Muscle layer of duodenum (tissue), 2 donors: ENCODE data around the gene SGCE.
"Not testable (repeated sequence)": the region's sequence is repeated elsewhere in the genome, so short reads cannot be mapped to it uniquely, and the experiment has no call there.

Experiments used
- H3K27ac ChIP-seq: one replicate; pipeline ENCODE4 v1.7.0; 2013; ENCODE audit warnings: mild to moderate bottlenecking, low read length
- H3K27me3 ChIP-seq: one replicate; pipeline ENCODE4 v1.7.0; 2013; ENCODE audit warnings: low read depth, mild to moderate bottlenecking, control low read depth, low read length
- H3K36me3 ChIP-seq, 2 donors: one replicate each; pipeline ENCODE4 v1.7.0; 2013; ENCODE audit warnings: low read length in 2 of 2, control low read depth in 1 of 2, mild to moderate bottlenecking in 1 of 2; ENCODE audit not compliant: insufficient read depth in 2 of 2, control insufficient read depth in 1 of 2
- H3K4me1 ChIP-seq, 2 donors: one replicate each; pipeline ENCODE4 v1.7.0; 2013; ENCODE audit warnings: low read length in 2 of 2, mild to moderate bottlenecking in 2 of 2, control low read depth in 1 of 2, moderate library complexity in 1 of 2; ENCODE audit not compliant: insufficient read depth in 2 of 2, control insufficient read depth in 1 of 2
- H3K4me3 ChIP-seq, 2 donors: one replicate each; pipeline ENCODE4 v1.7.0; 2013; ENCODE audit warnings: low read length in 2 of 2, low read depth in 1 of 2, mild to moderate bottlenecking in 1 of 2
- H3K9me3 ChIP-seq, 2 donors: one replicate each; pipeline ENCODE4 v1.7.0; 2013; ENCODE audit warnings: low read length in 2 of 2, control low read depth in 1 of 2, mild to moderate bottlenecking in 1 of 2; ENCODE audit not compliant: control insufficient read depth in 1 of 2
- donor health status: healthy.

Gene SGCE, protein sequence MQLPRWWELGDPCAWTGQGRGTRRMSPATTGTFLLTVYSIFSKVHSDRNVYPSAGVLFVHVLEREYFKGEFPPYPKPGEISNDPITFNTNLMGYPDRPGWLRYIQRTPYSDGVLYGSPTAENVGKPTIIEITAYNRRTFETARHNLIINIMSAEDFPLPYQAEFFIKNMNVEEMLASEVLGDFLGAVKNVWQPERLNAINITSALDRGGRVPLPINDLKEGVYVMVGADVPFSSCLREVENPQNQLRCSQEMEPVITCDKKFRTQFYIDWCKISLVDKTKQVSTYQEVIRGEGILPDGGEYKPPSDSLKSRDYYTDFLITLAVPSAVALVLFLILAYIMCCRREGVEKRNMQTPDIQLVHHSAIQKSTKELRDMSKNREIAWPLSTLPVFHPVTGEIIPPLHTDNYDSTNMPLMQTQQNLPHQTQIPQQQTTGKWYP

DNA sequence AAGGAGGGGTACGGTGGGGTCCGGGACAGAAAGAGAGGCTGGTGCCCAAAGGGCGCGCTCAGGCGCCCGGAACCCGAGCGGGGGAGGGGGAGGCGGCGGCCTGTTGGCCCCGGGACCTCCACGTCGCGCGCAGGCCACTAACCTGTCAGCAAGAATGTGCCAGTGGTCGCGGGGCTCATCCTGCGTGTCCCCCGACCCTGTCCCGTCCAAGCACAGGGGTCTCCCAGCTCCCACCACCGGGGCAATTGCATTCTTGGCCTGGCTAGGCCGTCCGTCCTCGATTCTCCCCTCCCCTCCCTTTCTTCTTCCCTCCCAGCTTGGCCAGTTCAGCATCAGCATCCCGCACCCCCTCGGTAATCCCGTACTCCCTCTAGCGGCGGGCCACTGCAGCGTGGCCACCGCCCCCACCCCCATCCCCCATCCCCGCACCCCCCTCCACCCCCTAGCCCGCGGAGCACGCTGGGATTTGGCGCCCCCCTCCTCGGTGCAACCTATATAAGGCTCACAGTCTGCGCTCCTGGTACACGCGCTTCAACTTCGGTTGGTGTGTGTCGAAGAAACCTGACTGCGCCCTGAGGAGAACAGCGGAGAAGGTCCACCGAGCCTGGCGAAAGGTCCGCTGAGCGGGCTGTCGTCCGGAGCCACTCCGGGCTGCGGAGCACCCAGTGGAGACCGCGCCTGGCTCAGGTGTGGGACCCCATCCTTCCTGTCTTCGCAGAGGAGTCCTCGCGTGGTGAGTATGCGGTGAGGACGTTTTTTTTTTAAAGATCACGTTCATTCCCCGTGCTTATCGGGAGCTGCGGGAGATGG lies at the start of gene SGCE:
Gene SGCE (minus strand): TSS at position 286 of the 810 bp plus-strand sequence. CDS start 35 bp downstream, at position 251.
- Histone ChIP-seq H3K36me3 (no peaks in the 10 kb centered on the region), H3K4me1 (peaks cover 7 to 17% of the 10 kb centered on the region in 2 donors), H3K9me3 (peaks cover 0 to 2% of the 10 kb centered on the region in 2 donors), H3K27me3 (peaks cover 15% of the 10 kb centered on the region), H3K27ac (peak within 1 kb of the TSS; percentile 69), H3K4me3 (peak within 1 kb of the TSS; percentile 78 to 85)

DNA sequence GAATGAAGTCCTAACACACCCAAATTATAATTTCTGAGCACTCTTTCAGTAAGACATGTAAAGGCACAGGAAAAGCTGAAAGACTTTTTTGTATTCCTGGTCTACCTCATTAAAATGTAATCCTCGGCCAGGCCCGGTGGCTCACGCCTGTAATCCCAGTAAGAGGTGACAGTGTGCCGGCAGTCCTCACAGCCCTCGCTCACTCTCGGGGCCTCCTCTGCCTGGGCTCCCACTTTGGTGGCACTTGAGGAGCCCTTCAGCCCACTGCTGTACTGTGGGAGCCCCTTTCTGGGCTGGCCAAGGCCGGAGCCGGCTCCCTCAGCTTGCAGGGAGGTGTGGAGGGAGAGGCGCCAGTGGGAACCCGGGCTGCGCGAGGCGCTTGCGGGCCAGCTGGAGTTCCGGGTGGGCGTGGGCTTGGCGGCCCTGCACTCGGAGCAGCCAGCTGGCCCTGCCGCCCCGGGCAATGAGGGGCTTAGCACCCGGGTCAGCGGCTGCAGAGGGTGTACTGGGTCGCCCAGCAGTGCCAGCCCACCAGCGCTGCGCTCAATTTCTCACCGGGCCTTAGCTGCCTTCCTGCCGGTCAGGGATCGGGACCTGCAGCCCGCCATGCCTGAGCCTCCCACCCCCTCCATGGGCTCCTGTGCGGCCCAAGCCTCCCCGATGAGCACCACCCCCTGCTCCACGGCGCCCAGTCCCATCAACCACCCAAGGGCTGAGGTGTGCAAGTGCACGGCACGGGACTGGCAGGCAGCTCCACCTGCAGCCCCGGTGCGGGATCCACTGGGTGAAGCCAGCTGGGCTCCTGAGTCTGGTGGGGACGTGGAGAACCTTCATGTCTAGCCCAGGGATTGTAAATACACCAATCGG lies 49.5 kb upstream of the SGCE start:
- H3K9me3 ChIP-seq, H3K36me3 ChIP-seq, H3K27me3 ChIP-seq, H3K27ac ChIP-seq, H3K4me1 ChIP-seq, H3K4me3 ChIP-seq: not testable (repeated sequence)

- no peak overlapping the region for H3K27ac ChIP-seq
- H3K9me3 ChIP-seq = no peaks in the 10 kb centered on the region
- H3K36me3 ChIP-seq = no peaks in the 10 kb centered on the region
- no peak overlapping the region for H3K4me3 ChIP-seq
- no peaks in the 10 kb centered on the region for H3K27me3 ChIP-seq
- H3K4me1 ChIP-seq = no peaks in the 10 kb centered on the region
Observed at GRCh38 chr7:94701555-94701973, 45.6 kb upstream of the SGCE start.

DNA sequence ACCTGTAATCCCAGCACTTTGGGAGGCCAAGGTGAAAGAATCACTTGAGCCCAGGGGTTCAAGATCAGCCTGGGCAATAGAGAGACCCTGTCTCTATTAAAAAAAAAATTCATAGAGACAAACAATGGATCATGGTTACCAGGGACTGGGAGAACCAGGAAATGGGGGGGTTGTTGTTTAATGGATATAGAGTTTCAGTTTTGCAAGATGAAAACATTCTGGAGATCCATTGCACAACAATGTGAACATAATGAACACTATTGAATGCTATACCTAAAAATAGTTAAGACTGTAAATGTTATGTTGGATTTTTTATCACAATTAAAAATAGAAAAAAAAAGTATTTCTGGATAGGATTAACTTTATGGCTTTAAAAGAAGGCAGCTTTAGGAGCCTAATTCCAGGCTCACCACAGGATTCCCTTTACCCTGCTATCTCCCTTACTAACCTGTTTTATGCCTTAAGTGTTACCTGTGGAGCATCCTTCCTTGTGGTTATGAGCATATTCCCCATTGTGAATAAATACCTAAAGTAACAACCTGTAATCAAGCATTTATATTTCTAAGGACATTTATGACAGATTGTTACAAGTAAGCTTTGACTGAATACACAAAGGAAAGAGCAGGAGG lies 45.1 kb upstream of the SGCE start:
- H3K27ac ChIP-seq = no peak overlapping the region
- no peaks in the 10 kb centered on the region for H3K27me3 ChIP-seq
- H3K9me3 ChIP-seq = no peaks in the 10 kb centered on the region
- no peak overlapping the region for H3K4me3 ChIP-seq
- H3K4me1 ChIP-seq = no peaks in the 10 kb centered on the region
- H3K36me3 ChIP-seq = no peaks in the 10 kb centered on the region

DNA sequence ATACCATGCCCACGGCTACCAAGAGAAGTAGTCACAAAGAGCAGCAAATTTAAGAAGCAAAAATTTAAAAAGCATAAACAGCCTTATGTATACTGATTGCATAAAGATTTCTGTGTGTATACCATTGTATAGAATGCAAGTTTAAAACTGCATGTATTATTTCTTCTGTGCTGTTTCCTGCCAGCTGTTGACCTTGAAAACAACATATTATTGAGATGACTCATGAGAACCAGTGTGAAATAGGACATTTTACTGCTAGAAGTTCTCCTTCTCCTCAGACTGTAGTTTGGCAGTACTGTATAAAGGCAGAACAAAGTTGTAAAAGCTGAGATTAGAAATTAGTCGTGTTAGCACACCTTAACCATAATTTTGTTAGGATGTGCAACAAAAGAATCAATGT lies 42.3 kb upstream of the SGCE start:
- H3K9me3 ChIP-seq = no peaks in the 10 kb centered on the region
- no peaks in the 10 kb centered on the region for H3K4me1 ChIP-seq
- no peaks in the 10 kb centered on the region for H3K36me3 ChIP-seq
- H3K4me3 ChIP-seq = no peak overlapping the region
- H3K27ac ChIP-seq = no peak overlapping the region
- no peaks in the 10 kb centered on the region for H3K27me3 ChIP-seq

GRCh38 chr7:94697035-94697974 lies 41.4 kb upstream of the SGCE start:
- Histone ChIP-seq H3K36me3 (no peaks in the 10 kb centered on the region), H3K27me3 (no peaks in the 10 kb centered on the region), H3K27ac (no peak overlapping the region), H3K4me1 (no peaks in the 10 kb centered on the region), H3K4me3 (no peak overlapping the region), H3K9me3 (no peaks in the 10 kb centered on the region)

DNA sequence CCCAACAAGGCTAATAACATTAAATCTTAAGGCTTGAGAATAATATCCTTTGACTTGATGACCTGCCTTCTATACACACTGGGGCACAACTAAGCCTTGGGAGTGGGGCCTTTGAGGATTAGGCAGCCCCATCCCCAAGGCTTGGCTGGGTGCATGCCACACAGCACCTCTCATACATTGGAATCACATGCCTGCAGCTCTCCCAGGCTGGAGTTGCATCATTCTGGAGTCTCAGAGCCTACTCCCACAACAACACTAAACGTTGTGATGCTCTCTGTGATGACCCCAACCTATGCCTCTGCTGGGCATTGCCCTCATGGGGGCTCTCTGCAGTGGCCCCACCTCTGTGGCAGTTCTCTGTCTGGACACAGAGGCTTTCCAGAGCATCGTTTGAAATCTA lies 31.9 kb upstream of the SGCE start:
- Histone ChIP-seq H3K9me3 (no peaks in the 10 kb centered on the region), H3K27ac (no peak overlapping the region), H3K4me3 (no peak overlapping the region), H3K27me3 (no peaks in the 10 kb centered on the region), H3K4me1 (no peaks in the 10 kb centered on the region), H3K36me3 (no peaks in the 10 kb centered on the region)

DNA sequence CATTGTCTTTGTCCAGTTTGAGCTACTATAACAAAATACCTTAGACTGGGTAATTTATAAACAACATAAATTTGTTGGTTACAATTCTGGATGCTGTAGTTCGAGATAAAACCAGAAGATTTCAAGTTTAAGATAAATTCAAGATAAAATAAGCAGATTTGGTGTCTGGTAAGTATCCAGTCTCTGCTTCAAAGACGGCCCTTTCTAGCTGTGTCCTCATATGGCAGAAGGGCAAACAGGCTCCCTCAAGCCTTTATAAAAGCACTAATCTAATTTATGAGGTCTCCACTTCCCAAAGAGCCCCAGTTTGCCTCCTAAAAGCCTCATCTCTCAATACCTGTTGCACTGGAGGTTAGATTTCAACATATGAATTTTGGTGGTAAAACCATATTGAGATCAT lies 31.1 kb upstream of the SGCE start:
- H3K4me3 ChIP-seq = no peak overlapping the region
- no peaks in the 10 kb centered on the region for H3K9me3 ChIP-seq
- no peaks in the 10 kb centered on the region for H3K4me1 ChIP-seq
- no peaks in the 10 kb centered on the region for H3K27me3 ChIP-seq
- no peak overlapping the region for H3K27ac ChIP-seq
- no peaks in the 10 kb centered on the region for H3K36me3 ChIP-seq

- no peaks in the 10 kb centered on the region for H3K4me1 ChIP-seq
- no peaks in the 10 kb centered on the region for H3K36me3 ChIP-seq
- no peaks in the 10 kb centered on the region for H3K9me3 ChIP-seq
- no peak overlapping the region for H3K4me3 ChIP-seq
- no peak overlapping the region for H3K27ac ChIP-seq
- no peaks in the 10 kb centered on the region for H3K27me3 ChIP-seq
Observed at GRCh38 chr7:94683066-94683465, 27.1 kb upstream of the SGCE start.

DNA sequence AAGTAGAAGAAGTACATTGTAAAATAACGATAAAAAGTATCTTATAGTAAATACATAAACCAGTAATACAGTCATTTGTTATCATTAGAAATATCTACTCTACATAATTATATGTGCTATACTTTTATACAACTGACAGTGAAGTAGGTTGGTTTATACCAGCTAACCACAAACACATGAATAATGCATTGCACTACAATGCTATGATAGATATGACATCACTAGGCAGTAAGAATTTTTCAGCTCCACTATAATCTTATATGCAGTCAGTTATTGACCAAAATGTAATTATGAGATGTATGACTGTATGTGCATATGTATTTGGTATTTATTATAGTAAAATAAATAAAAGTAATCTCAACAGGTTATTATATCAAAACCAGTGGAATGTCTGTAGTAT lies 23.4 kb upstream of the SGCE start:
- Histone ChIP-seq H3K36me3 (no peaks in the 10 kb centered on the region), H3K4me1 (no peaks in the 10 kb centered on the region), H3K9me3 (no peaks in the 10 kb centered on the region), H3K27me3 (no peaks in the 10 kb centered on the region), H3K27ac (no peak overlapping the region), H3K4me3 (no peak overlapping the region)
